HTERT RPE-1 (cell line): ENCODE results near the gene SLC30A7.
"Not testable (repeated sequence)": the region's sequence is repeated elsewhere in the genome, so short reads cannot be mapped to it uniquely, and the experiment has no call there.

ENCODE experiments used
- in situ Hi-C: fragments of 300-500 bp; cut with MboI; formaldehyde crosslinking; loops from 4 replicates; pipeline ENCODE4 v1.14.3; 2020; ENCODE audit warnings: low sequenced_read_pairs

The SLC30A7 gene

GRCh38 chr1:100889007-100889406, 6.9 kb upstream of the SLC30A7 start:
- in situ Hi-C loops = not testable (repeated sequence)

DNA sequence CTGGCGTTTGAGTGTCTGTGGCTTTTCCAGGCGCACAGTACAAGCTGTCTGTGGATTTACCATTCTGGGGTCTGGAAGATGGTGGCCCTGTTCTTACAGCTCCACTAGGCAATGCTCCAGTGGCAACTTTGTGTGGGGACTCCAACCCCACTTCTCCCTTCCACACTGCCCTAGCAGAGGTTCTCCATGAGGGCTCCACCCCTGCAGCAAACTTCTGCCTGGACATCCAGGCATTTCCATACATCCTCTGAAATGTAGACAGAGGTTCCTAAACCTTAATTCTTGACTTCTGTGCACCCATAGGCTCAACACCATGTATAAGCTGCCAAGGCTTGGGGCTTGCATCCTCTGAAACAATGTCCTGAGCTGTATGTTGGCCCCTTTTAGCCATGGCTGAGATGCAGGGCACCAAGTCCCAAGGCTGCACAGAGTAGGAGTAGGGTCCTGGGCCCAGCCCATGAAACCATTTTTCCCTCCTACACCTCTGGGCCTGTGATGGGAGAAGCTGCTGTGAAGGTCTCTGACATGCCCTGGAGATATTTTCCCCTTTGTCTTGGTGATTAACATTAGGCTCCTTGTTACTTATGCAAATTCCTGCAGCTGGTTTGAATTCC, 5.9 kb upstream of the SLC30A7 start:
- in situ Hi-C loops = not testable (repeated sequence)

DNA sequence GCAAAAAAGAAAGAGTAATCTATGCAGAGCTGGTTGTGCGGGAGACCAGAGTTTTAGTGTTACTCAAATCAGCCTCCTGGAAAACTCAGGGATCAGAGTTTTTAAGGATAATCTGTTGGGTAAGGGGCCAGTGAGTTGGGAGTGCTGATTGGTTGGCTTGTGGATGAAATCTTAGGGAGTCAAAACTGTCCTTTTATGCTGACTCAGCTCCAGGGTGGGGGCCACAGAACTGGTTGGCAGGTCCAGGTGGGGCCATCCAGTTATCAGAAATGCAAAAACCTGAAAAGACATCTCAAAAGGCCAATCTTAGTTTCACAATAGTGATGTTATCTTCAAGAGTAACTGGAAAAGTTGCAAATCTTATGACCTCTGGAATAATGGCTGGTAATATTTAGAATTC, 4.5 kb upstream of the SLC30A7 start:
- in situ Hi-C loops = no loop called here

DNA sequence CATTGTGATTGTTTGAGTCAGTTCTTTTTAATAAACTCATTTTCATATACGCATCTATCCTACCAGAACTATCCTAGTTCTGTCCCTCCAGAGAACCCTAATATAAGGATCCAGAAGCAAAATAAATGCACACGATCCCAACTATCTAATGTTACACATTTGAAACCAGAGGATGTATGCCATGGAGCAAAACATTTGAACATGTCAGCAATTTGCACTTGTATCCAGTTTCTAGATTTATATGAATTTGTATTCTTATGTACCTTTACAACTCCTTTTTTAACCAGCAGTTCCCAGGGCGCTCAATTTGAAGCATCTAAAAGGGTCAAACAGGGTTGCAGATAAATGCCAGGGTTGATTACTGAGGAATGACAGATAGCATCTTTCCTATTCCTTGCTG, 3.3 kb upstream of the SLC30A7 start:
- in situ Hi-C loops = no loop called here

DNA sequence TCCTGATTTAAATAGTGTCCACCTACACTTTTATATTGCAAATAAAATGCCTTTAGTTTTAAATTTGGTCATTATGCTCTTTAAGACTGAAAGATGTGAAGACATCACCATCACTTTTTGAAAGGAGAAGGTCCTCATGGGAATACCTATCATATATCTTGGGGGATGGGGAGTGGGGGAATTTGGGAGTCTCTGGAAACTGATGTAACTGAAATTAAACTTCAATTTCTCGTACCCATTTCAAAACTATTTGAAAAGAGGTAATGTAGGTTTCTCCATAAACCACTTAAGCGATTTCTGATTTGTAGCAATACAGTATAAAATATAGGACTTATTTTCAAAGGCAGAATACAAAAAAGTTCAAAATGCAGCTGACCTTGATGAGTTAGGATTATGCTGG, 2.2 kb upstream of the SLC30A7 start:
- in situ Hi-C loops = no loop called here

DNA sequence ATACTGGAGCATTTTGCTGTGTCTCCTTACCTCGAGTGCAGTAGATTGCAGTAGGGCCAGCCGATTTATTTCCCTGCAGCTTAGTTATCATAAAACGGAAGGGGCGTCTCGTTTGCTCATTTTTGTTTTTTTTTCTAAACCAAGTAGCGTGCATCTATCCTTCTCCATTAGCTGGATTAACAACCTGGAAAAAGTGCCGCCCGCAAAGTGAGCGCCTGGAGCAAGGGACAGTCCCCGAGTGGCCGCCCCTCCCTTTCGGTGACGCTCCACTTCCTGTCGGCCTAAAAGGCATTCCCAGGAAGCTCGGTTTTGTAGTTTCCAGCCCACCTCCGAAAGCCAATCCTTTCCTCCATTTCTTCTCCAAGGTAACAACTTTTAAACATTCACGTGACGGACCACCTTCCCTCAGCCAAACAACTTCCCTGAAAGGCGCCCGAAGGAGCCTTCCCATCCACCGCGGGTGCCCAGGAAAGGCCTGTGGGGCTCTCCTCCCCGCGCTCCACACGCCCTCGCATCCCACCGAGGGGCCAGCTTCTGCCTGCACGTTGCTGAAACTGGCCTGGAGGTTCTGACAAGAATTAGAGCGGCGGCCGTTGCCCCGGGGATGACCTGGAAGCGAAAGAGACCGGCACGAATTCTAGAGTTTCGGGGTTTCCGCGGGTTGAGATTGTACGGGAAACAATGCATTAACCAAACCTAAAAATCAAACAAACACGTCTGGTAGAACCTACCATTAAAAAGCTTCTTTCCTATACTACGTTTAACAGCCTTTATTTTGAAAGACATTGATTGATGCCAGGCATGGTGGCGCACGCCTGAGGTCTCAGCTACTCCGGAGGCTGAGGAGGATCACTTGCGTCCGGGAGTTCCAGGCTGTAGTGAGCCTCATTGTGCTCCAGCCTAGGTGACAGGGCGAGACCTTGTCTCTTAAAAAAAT, 1.0 kb upstream of the SLC30A7 start, which contains the start of gene EXTL2:
Gene EXTL2, minus strand, starts transcription at position 240 of the 937 bp plus-strand sequence. CDS start 6,085 bp downstream, outside the sequence.
- in situ Hi-C loops = no loop called here

DNA sequence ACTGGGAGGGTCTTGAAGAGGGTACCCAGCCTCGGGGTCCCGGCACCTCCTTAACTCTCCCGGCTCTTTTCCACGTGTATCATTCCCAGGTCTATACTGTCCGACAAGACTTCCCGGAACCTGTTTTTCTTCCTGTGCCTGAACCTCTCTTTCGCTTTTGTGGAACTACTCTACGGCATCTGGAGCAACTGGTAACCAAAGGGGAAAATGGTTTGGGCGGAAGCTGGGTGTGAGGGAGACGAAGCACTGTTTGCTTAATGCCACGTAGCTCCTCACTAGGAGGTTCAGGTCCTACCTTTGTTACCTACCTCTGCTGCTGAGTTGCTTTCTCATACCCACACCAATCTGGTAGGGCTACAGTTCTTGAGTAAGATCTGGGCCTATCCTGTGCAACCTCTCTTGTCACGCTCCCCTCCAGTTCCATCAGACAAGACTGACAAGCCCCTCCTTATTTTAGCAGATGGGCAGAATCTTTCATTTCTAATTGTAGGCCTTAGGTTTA, 642 bp downstream of the SLC30A7 start:
- in situ Hi-C loops = no loop called here

GRCh38 chr1:100902365-100902764, 6.5 kb downstream of the SLC30A7 start:
- in situ Hi-C loops = no loop called here

- in situ Hi-C loops = no loop called here
Measured at GRCh38 chr1:100903777-100904176, 7.9 kb downstream of the SLC30A7 start.

DNA sequence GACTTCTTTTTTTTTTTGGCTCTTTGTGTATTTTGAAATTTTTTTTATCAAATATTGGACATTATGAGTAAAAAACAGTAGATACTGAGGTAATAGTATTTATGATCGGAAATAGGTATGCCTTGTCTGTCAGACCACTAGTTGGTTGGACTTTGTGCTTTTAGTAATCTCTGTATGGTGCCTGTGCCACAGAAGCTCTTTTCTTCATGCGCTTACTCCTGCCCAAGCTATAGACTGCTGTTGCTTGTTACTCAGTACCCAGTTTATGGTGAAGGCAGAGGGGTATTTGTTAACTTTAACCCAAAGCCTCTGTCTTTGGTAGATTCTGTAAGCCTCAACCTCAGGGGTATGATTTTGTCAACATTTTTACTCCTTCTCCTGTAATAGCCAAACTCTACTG, 8.6 kb downstream of the SLC30A7 start:
- in situ Hi-C loops = no loop called here

- in situ Hi-C loops = no loop called here
Measured at GRCh38 chr1:100905181-100905580, 9.3 kb downstream of the SLC30A7 start.

GRCh38 chr1:100907887-100908286, 12.0 kb downstream of the SLC30A7 start:
- in situ Hi-C loops = no loop called here

GRCh38 chr1:100909018-100909417, 13.1 kb downstream of the SLC30A7 start:
- in situ Hi-C loops = no loop called here

DNA sequence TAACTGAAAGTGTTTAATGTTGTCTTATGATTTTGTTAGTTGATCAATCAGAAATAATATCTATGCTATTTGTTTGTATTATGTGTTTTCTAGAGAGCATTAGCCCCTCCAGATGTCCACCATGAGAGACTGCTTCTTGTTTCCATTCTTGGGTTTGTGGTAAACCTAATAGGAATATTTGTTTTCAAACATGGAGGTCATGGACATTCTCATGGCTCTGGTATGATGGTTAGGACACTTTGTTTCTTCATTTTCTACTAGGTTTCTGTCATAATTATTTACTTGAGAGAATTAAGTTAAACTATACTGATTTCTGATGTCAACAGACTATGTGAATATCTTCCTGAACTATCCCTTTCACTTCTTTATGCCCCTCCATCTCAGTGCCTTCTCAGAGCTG, 16.1 kb downstream of the SLC30A7 start:
- in situ Hi-C loops = no loop called here

DNA sequence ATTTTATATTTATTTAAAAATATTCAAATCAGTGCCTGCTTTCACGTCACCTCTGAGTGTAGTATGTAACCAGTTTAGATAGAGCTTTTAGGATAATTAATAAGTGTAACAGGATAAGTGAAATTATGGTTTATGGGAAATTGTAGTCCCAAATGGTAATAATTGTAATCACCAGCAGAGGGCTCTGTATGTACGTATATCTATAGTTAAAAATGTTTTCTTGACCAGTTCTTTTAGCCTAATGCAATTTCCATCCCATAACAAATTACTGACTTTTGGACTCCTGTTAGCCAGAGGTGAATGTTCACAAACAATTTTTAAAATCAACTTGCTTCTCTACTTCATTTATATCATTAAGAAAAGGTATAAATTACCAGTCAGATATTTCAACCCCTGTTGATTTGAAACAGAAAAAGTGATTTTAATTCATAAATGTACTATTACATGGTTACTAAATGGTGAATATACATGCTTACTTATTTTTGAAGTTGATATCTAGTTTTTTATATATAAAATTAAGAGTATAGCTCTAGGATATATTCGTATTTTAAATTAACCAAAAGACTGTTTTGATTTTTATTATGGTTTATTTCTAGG, 25.3 kb downstream of the SLC30A7 start:
- in situ Hi-C loops = no loop called here

DNA sequence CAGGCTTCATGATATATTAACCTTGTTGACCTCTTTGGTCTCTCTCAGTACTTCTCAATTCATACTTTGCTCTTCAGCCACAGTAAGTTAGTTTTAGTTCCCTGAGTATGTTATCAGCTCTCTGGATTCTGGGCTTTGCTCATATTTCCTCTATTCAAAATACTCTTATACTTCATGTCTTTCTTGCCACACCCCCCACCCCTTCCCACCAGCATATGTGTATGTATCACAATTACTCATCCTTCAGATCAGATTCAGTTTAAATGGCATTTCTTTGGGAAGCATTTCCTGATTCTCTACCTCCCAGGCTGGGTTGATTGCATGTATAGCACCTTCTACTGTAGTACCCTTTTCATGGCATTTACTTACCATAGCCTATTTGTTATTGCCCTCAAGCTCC, 28.3 kb downstream of the SLC30A7 start:
- in situ Hi-C loops = no loop called here

- in situ Hi-C loops = no loop called here
Measured at GRCh38 chr1:100924991-100925390, 29.1 kb downstream of the SLC30A7 start.

GRCh38 chr1:100926240-100926639, 30.4 kb downstream of the SLC30A7 start:
- in situ Hi-C loops = no loop called here

DNA sequence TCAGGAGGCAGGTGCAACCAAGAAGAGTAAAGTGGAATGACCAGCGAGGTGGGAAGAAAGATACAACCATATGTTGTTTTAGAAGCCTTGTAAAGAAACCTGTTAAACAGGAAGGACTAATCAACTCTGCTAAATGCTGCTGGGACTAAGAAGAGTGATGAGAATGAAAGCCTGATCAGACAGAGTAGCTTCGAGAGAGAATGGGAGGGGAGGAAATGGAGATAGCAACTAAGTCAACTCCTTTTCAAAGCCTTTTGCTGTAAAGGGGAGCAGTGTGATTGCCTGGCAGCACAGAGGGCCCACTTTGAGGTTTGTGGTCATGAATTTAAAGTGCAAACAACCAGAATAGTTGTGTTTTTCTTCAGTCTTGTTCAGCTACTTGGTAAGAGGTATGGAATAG, 31.4 kb downstream of the SLC30A7 start:
- in situ Hi-C loops = no loop called here

GRCh38 chr1:100928128-100928527, 32.2 kb downstream of the SLC30A7 start:
- in situ Hi-C loops = no loop called here

- in situ Hi-C loops = no loop called here
Measured at GRCh38 chr1:100930494-100930893, 34.6 kb downstream of the SLC30A7 start.

- in situ Hi-C loops = no loop called here
Measured at GRCh38 chr1:100931716-100932115, 35.8 kb downstream of the SLC30A7 start.
